Type B pancreatic cell (in vitro differentiated cells): ENCODE data around the gene EARS2. TPM values are rescaled to one million over a fixed set of nuclear protein-coding genes. Genes with fewer than 3 reads are reported as not detected.

Experiments
- DNase-seq: peaks from one replicate; pipeline ENCODE4 v3.0.0; 2021; ENCODE audit warnings: mixed read lengths; ENCODE audit not compliant: unreplicated experiment; ENCODE audit errors: extremely low spot score
- H3K27ac Mint-ChIP-seq: 2 replicates; pipeline ENCODE4 v1.8.0; 2021; ENCODE audit warnings: mild to moderate bottlenecking, mixed read lengths
- H3K27me3 Mint-ChIP-seq: 2 replicates; pipeline ENCODE4 v1.8.0; 2021; ENCODE audit warnings: mixed read lengths
- H3K36me3 Mint-ChIP-seq: 2 replicates; pipeline ENCODE4 v1.8.0; 2021; ENCODE audit warnings: mixed read lengths
- H3K4me1 Mint-ChIP-seq: one replicate; pipeline ENCODE4 v1.8.0; 2021; ENCODE audit warnings: mixed read lengths; ENCODE audit not compliant: unreplicated experiment
- H3K4me3 Mint-ChIP-seq: 2 replicates; pipeline ENCODE4 v1.8.0; 2021; ENCODE audit warnings: mild to moderate bottlenecking, mixed read lengths
- H3K9me3 Mint-ChIP-seq: 2 replicates; pipeline ENCODE4 v1.8.0; 2021; ENCODE audit warnings: mixed read lengths
- total RNA-seq: library from RNA; stranded (reverse); gene quantifications from 2 replicates; pipeline ENCODE4 v1.2.1, GENCODE V29; 2021; ENCODE audit warnings: low replicate concordance
- TF ChIP-seq, protein P1 (sequence below): fragments of 200-600 bp; sonication (generic); conservative IDR thresholded peaks from 2 replicates; pipeline ENCODE4 v1.5.0; 2021; ENCODE audit warnings: antibody characterized with exemption, mild to moderate bottlenecking

EARS2 gene
- total RNA-seq, 1 donor from 2014 or later = 25.3 TPM

DNA sequence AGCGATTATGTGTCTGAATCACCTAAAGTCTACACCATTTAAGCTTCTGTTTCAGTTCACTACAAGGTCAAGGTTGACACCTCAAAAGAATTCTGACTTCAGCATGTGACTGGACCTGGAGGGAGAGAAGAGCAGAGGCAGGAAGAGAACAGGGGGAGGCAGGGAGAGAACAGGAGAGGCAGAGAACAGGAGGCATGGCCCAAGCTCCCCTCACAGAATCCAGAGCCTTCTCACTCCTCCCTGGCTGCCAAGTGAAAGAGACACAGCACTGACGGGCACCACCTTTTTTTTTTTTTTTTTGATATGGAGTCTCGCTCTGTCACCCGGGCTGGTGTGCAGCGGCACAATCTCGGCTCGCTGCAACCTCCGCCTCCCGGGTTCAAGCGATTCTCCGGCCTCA is 58.3 kb downstream of the EARS2 start:
- Mint-ChIP-seq H3K4me1 (peaks cover 14% of the 10 kb centered on the region), H3K27ac (no peak overlapping the region), H3K36me3 (peaks cover 8% of the 10 kb centered on the region), H3K27me3 (no peaks in the 10 kb centered on the region), H3K9me3 (no peaks in the 10 kb centered on the region), H3K4me3 (no peak overlapping the region)
- DNase-seq = no peak
- TF ChIP-seq, protein P1, sequence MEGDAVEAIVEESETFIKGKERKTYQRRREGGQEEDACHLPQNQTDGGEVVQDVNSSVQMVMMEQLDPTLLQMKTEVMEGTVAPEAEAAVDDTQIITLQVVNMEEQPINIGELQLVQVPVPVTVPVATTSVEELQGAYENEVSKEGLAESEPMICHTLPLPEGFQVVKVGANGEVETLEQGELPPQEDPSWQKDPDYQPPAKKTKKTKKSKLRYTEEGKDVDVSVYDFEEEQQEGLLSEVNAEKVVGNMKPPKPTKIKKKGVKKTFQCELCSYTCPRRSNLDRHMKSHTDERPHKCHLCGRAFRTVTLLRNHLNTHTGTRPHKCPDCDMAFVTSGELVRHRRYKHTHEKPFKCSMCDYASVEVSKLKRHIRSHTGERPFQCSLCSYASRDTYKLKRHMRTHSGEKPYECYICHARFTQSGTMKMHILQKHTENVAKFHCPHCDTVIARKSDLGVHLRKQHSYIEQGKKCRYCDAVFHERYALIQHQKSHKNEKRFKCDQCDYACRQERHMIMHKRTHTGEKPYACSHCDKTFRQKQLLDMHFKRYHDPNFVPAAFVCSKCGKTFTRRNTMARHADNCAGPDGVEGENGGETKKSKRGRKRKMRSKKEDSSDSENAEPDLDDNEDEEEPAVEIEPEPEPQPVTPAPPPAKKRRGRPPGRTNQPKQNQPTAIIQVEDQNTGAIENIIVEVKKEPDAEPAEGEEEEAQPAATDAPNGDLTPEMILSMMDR = no peak

DNA sequence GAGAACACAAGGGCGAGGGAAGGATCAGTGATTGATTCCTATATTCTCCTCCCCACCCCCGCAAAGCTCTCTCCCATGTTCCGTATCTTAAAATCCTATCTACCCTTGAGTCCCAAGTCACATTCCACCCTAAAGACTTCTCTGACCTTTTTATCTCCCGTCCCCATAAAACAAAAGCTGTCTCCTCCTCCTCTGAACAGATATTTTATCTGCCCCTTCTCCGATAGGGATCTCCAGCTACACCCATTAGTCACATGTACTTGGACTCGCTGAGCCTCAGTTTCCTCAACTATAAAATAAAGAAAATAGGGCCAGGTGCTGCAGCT is 59.6 kb downstream of the EARS2 start:
- DNase-seq = no peak
- Mint-ChIP-seq H3K4me3 (peak overlapping the region; percentile 53), H3K9me3 (no peaks in the 10 kb centered on the region), H3K36me3 (peaks cover 8% of the 10 kb centered on the region), H3K27me3 (no peaks in the 10 kb centered on the region), H3K27ac (peak overlapping the region; percentile 79), H3K4me1 (peaks cover 11% of the 10 kb centered on the region)
- TF ChIP-seq, protein P1 = no peak

DNA sequence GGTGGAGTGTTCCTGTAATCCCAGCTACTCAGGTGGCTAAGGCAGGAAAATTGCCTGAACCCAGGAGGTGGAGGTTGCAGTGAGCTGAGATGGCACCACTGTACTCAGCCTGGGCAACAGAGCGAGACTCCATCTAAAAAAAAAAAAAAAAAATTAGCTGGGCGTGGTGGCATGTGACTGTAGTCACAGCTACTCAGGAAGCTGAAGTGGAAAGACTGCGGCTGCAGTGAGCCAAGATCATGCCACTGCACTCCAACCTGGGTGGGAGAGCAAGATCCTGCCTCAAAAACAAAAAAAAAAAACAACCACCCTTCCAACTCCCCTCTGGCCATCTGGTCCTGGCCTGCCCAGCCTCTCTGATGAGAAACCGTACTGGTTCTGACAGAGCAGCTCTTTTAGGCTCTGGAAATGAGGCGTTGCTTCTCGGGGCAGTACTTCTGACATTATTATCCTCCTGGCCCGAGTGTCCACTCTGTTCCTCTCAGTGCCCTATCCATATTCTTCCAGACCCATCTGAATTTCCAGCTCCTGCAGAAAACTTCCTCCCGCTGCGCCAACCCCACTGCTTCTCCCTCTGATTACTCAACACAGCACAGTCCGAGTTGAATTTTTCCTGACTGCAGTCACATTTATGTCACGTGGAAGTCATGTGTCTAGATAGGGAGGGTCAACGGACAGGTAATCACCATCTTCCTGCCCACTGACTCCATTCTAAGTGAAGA is 60.2 kb downstream of the EARS2 start:
- H3K4me1 Mint-ChIP-seq = peaks cover 11% of the 10 kb centered on the region
- peak overlapping the region; percentile 53 for H3K4me3 Mint-ChIP-seq
- H3K27ac Mint-ChIP-seq = peak overlapping the region; percentile 79
- H3K9me3 Mint-ChIP-seq = no peaks in the 10 kb centered on the region
- peaks cover 8% of the 10 kb centered on the region for H3K36me3 Mint-ChIP-seq
- DNase-seq = no peak
- TF ChIP-seq, protein P1 = no peak
- no peaks in the 10 kb centered on the region for H3K27me3 Mint-ChIP-seq

DNA sequence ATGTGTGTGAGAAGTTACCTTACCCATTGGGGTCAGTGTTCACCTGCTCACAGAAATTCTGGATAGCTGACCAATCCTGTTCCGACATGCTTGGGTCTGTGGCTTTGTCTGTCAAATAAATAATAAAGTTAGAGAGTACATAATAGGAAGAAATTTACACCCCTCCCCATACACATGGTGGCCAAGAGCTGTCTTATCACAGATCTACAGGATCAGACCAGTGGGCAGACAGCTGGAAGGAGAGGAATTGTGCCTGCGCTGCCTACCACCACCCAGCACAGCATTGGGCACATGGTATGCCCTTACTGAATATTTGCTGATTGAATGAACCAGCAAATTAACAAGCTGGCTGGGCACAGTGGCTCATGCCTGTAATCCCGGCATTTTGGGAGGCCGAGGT is 61.5 kb downstream of the EARS2 start:
- H3K9me3 Mint-ChIP-seq = no peaks in the 10 kb centered on the region
- no peak overlapping the region for H3K4me3 Mint-ChIP-seq
- TF ChIP-seq, protein P1 = no peak
- H3K4me1 Mint-ChIP-seq = peaks cover 11% of the 10 kb centered on the region
- DNase-seq = no peak
- peaks cover 9% of the 10 kb centered on the region for H3K36me3 Mint-ChIP-seq
- H3K27ac Mint-ChIP-seq = no peak overlapping the region
- no peaks in the 10 kb centered on the region for H3K27me3 Mint-ChIP-seq

DNA sequence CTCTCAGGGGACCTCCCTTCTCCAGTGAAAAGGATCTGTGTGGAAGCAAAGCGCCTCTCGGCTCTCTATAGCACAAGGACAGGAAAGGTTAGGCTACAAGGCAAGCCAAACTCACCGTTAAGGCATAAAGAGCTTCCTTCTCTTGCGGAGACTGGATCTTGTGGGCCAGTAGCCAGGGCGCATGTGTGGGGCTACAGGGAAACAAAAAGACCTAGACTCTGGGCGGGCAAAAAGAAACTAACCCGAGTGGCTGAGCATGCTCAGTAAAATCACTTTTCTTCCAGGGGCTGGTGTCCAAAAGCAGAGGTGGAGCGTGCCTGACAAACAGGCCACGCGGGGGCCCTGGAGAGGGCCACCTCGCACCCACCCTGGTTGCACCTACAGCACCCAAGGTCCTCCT is 63.0 kb downstream of the EARS2 start:
- no peaks in the 10 kb centered on the region for H3K27me3 Mint-ChIP-seq
- H3K4me3 Mint-ChIP-seq = no peak overlapping the region
- H3K27ac Mint-ChIP-seq = no peak overlapping the region
- no peaks in the 10 kb centered on the region for H3K9me3 Mint-ChIP-seq
- H3K36me3 Mint-ChIP-seq = peaks cover 14% of the 10 kb centered on the region
- TF ChIP-seq, protein P1 = no peak
- DNase-seq = no peak
- H3K4me1 Mint-ChIP-seq = peaks cover 11% of the 10 kb centered on the region
